GM12892 (cell line): Measurements from ENCODE around the gene GPAT3.

Experiments
- POLR2A ChIP-seq: IDR thresholded peaks from 2 replicates; pipeline ENCODE4 v1.6.1; 2011; ENCODE audit warnings: low read depth, low read length, control low read depth
- POLR2AphosphoS5 ChIP-seq: IDR thresholded peaks from 2 replicates; pipeline ENCODE4 v1.6.1; 2011; ENCODE audit warnings: low read depth, low read length, control low read depth

- TF ChIP-seq POLR2AphosphoS5 (no peak), POLR2A (no peak)
Measured at GRCh38 chr4:83522239-83522638, 13.7 kb upstream of the GPAT3 start.
